SK-N-SH treated with all-trans-retinoic acid at 6 μM for 48 hours (cell line): ENCODE data around the gene ZNF460.
"Not testable (repeated sequence)": the region's sequence is repeated elsewhere in the genome, so short reads cannot be mapped to it uniquely, and the experiment has no call there.

ENCODE experiments used
- ATAC-seq: fragments of 200-7000 bp; cut with Tn5 transposase; 3 replicates; pipeline ENCODE4 v1.9.1; 2020; ENCODE audit warnings: mild to moderate bottlenecking, moderate library complexity
- ARNTL ChIP-seq: fragments of 450-650 bp; formaldehyde crosslinking; IDR thresholded peaks from 2 replicates; pipeline ENCODE4 v1.5.0; 2020; ENCODE audit warnings: low read depth, mild to moderate bottlenecking, moderate library complexity, borderline replicate concordance
- CREB5 ChIP-seq: fragments of 250-450 bp; sonication (Bioruptor Pico); IDR thresholded peaks from 2 replicates; pipeline ENCODE4 v1.5.1; 2020; ENCODE audit warnings: low read depth, mild to moderate bottlenecking, moderate library complexity
- CSDC2 ChIP-seq: fragments of 250-450 bp; sonication (Bioruptor Pico); IDR thresholded peaks from 2 replicates; pipeline ENCODE4 v1.5.0; 2020; ENCODE audit warnings: mild to moderate bottlenecking, moderate library complexity
- CSRNP3 ChIP-seq: fragments of 250-450 bp; sonication (Bioruptor Pico); IDR thresholded peaks from 2 replicates; pipeline ENCODE4 v1.5.1; 2021; ENCODE audit warnings: mild to moderate bottlenecking, moderate library complexity
- ESRRG ChIP-seq: fragments of 250-450 bp; sonication (Bioruptor Pico); IDR thresholded peaks from 2 replicates; pipeline ENCODE4 v1.6.1; 2021; ENCODE audit warnings: mild to moderate bottlenecking
- GLIS3 ChIP-seq: fragments of 250-450 bp; sonication (Bioruptor Pico); IDR thresholded peaks from 2 replicates; pipeline ENCODE4 v1.5.0; 2020; ENCODE audit warnings: mild to moderate bottlenecking, moderate library complexity
- OSR1 ChIP-seq: fragments of 250-450 bp; sonication (Bioruptor Pico); IDR thresholded peaks from 2 replicates; pipeline ENCODE4 v1.8.0; 2022; ENCODE audit warnings: moderate library complexity, mild to moderate bottlenecking, inconsistent platforms
- PATZ1 ChIP-seq: fragments of 250-450 bp; sonication (Bioruptor Pico); IDR thresholded peaks from 2 replicates; pipeline ENCODE4 v1.8.0; 2020; ENCODE audit warnings: mild to moderate bottlenecking, moderate library complexity, borderline replicate concordance
- POU6F1 ChIP-seq: fragments of 250-450 bp; sonication (Bioruptor Pico); IDR thresholded peaks from 2 replicates; pipeline ENCODE4 v1.8.0; 2021; ENCODE audit warnings: low read depth, mild to moderate bottlenecking, moderate library complexity, borderline replicate concordance
- PPARA ChIP-seq: fragments of 250-450 bp; sonication (Bioruptor Pico); IDR thresholded peaks from 2 replicates; pipeline ENCODE4 v1.5.0; 2020; ENCODE audit warnings: mild to moderate bottlenecking, borderline replicate concordance
- SNAI2 ChIP-seq: fragments of 250-450 bp; sonication (Bioruptor Pico); IDR thresholded peaks from 2 replicates; pipeline ENCODE4 v1.5.0; 2020; ENCODE audit warnings: mild to moderate bottlenecking, moderate library complexity
- TCF4 ChIP-seq: fragments of 250-450 bp; sonication (Bioruptor Pico); IDR thresholded peaks from 2 replicates; pipeline ENCODE4 v1.8.0; 2021; ENCODE audit warnings: mild to moderate bottlenecking, moderate library complexity, borderline replicate concordance
- TOX ChIP-seq: fragments of 250-450 bp; sonication (Bioruptor Pico); IDR thresholded peaks from 2 replicates; pipeline ENCODE4 v1.8.0; 2021; ENCODE audit warnings: mild to moderate bottlenecking, moderate library complexity, borderline replicate concordance
- TSHZ2 ChIP-seq: fragments of 250-450 bp; sonication (Bioruptor Pico); IDR thresholded peaks from 2 replicates; pipeline ENCODE4 v1.5.0; 2020; ENCODE audit warnings: mild to moderate bottlenecking, moderate library complexity
- ZC3H10 ChIP-seq: fragments of 250-450 bp; sonication (Bioruptor Pico); IDR thresholded peaks from 2 replicates; pipeline ENCODE4 v1.5.1; 2021; ENCODE audit warnings: mild to moderate bottlenecking, moderate library complexity
- ZFP30 ChIP-seq: fragments of 450-650 bp; formaldehyde crosslinking; IDR thresholded peaks from 2 replicates; pipeline ENCODE4 v1.5.0; 2022; ENCODE audit warnings: mild to moderate bottlenecking, moderate library complexity
- ZNF70 ChIP-seq: fragments of 450-650 bp; formaldehyde crosslinking; IDR thresholded peaks from 2 replicates; pipeline ENCODE4 v1.5.0; 2020; ENCODE audit warnings: mild to moderate bottlenecking, moderate library complexity
- ZNF8 ChIP-seq: fragments of 450-650 bp; formaldehyde crosslinking; IDR thresholded peaks from 2 replicates; pipeline ENCODE4 v1.5.0; 2020; ENCODE audit warnings: mild to moderate bottlenecking, moderate library complexity

Gene ZNF460

GRCh38 chr19:57273014-57273413, 7.3 kb upstream of the ZNF460 start:
- ATAC-seq: no peak
- TF ChIP-seq CREB5 (CRISPR knock-in tag): no peak
- no peak for TF ChIP-seq TOX (CRISPR knock-in tag)
- no peak for TF ChIP-seq ZNF8 (CRISPR knock-in tag)

GRCh38 chr19:57276430-57276829, 3.9 kb upstream of the ZNF460 start:
- TF ChIP-seq ZNF70 (CRISPR knock-in tag) (no peak), GLIS3 (CRISPR knock-in tag) (no peak), POU6F1 (CRISPR knock-in tag) (no peak), ZFP30 (CRISPR knock-in tag) (no peak), CREB5 (CRISPR knock-in tag) (no peak), ARNTL (no peak), TSHZ2 (CRISPR knock-in tag) (no peak), ESRRG (CRISPR knock-in tag) (no peak), ZC3H10 (CRISPR knock-in tag) (no peak), CSDC2 (CRISPR knock-in tag) (no peak), TCF4 (CRISPR knock-in tag) (no peak), PPARA (CRISPR knock-in tag) (no peak), SNAI2 (CRISPR knock-in tag) (no peak), TOX (CRISPR knock-in tag) (no peak), OSR1 (no peak), ZNF8 (CRISPR knock-in tag) (no peak), PATZ1 (no peak), CSRNP3 (CRISPR knock-in tag) (no peak)
- no peak for ATAC-seq

- not testable (repeated sequence) for ATAC-seq
Observed at GRCh38 chr19:57278481-57278880, 1.8 kb upstream of the ZNF460 start.
